HG03159 (cell line): Measurements from ENCODE around the gene COPA.

Experiments used
- ATAC-seq: cut with Tn5 transposase; IDR thresholded peaks from one replicate; pipeline ENCODE4 v1.9.1; 2021; ENCODE audit warnings: mild to moderate bottlenecking, moderate library complexity; ENCODE audit not compliant: unreplicated experiment

Gene COPA

DNA sequence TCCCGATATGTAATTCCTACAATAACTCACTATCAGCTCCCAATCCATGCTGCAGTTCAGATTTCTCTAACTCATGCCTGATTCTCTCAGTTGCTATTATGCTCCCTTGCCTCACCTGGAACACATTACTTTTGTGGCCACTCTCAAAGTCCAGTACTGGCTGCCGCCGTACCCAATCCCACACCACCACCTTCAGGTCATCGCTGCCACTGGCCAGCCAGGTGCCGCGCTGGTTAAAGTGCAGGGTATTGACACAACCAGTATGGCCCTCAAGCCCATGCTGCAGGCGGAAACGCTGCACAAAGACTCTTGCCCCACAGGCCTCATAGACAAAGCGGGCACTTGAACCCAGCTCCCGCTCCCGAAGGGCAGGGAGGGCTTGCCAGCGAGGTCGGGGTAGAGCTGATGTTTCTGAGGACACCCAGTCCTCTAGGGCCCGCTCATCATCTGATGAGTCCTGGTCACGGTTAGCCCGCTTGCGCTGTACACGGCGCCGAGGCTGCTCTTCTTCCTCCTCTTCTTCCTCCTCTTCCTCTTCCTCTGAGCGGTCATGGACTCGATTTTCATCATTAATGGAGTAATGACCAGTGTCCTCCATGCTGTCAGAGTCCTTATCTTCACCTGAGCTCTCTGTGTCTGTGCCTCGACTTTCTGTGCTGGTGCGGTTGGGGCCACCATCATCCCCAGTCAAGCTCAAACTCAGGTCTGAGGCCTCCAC lies 103.3 kb downstream of the COPA start:
- no peak for ATAC-seq
